ENCODE measurements around the gene PYGB. TPM values are rescaled to one million over a fixed set of nuclear protein-coding genes. Genes with fewer than 3 reads are reported as not detected.
"Not testable (repeated sequence)": the region's sequence is repeated elsewhere in the genome, so short reads cannot be mapped to it uniquely, and the experiment has no call there.

PYGB gene
- total RNA-seq, 1 experiment from 2014 or later = 63.3 TPM

GRCh38 chr20:25316506-25317190 is 68.8 kb downstream of the PYGB start:
- DNase-seq (ENCODE audit: low spot score) = no peak
- in situ Hi-C loops (cut with HindIII; ENCODE audit: low sequenced_read_pairs) = no loop called here

GRCh38 chr20:25317351-25318075 is 69.6 kb downstream of the PYGB start:
- DNase-seq (ENCODE audit: low spot score) = no peak
- in situ Hi-C loops (cut with HindIII; ENCODE audit: low sequenced_read_pairs) = no loop called here

GRCh38 chr20:25318471-25319240 is 70.8 kb downstream of the PYGB start:
- in situ Hi-C loops (cut with HindIII; ENCODE audit: low sequenced_read_pairs) = no loop called here
- DNase-seq (ENCODE audit: low spot score) = no peak

GRCh38 chr20:25319241-25320034 is 71.6 kb downstream of the PYGB start:
- in situ Hi-C loops (cut with HindIII; ENCODE audit: low sequenced_read_pairs) = no loop called here
- DNase-seq (ENCODE audit: low spot score) = peak; percentile 36

- in situ Hi-C loops (cut with HindIII; ENCODE audit: low sequenced_read_pairs) = no loop called here
- DNase-seq (ENCODE audit: low spot score) = peak; percentile 56
These were observed 72.3 kb downstream of the PYGB start for GRCh38 chr20:25320035-25320800.

- in situ Hi-C loops (cut with HindIII; ENCODE audit: low sequenced_read_pairs) = no loop called here
- no peak for DNase-seq (ENCODE audit: low spot score)
These were observed 73.5 kb downstream of the PYGB start for GRCh38 chr20:25321262-25321831.

GRCh38 chr20:25321991-25322390 is 74.1 kb downstream of the PYGB start:
- in situ Hi-C loops (cut with HindIII; ENCODE audit: low sequenced_read_pairs) = no loop called here
- no peak for DNase-seq (ENCODE audit: low spot score)

- DNase-seq (ENCODE audit: low spot score) = no peak
- in situ Hi-C loops (cut with HindIII; ENCODE audit: low sequenced_read_pairs) = no loop called here
These were observed 75.8 kb downstream of the PYGB start for GRCh38 chr20:25323496-25324246.

GRCh38 chr20:25324412-25324811 is 76.5 kb downstream of the PYGB start:
- no peak for DNase-seq (ENCODE audit: low spot score)
- in situ Hi-C loops (cut with HindIII; ENCODE audit: low sequenced_read_pairs) = no loop called here

GRCh38 chr20:25325073-25325472 is 77.2 kb downstream of the PYGB start:
- DNase-seq (ENCODE audit: low spot score) = no peak
- in situ Hi-C loops (cut with HindIII; ENCODE audit: low sequenced_read_pairs) = no loop called here

- no peak for DNase-seq (ENCODE audit: low spot score)
- in situ Hi-C loops (cut with HindIII; ENCODE audit: low sequenced_read_pairs) = no loop called here
These were observed 78.1 kb downstream of the PYGB start for GRCh38 chr20:25325997-25326396.

GRCh38 chr20:25327521-25328235 is 79.8 kb downstream of the PYGB start:
- DNase-seq (ENCODE audit: low spot score) = no peak
- in situ Hi-C loops (cut with HindIII; ENCODE audit: low sequenced_read_pairs) = no loop called here

- DNase-seq (ENCODE audit: low spot score) = no peak
- in situ Hi-C loops (cut with HindIII; ENCODE audit: low sequenced_read_pairs) = no loop called here
These were observed 81.1 kb downstream of the PYGB start for GRCh38 chr20:25328954-25329498.

GRCh38 chr20:25334972-25335371 is 87.1 kb downstream of the PYGB start:
- in situ Hi-C loops (cut with HindIII; ENCODE audit: low sequenced_read_pairs); DNase-seq (ENCODE audit: low spot score): not testable (repeated sequence)

GRCh38 chr20:25336561-25337422 is 88.9 kb downstream of the PYGB start:
- in situ Hi-C loops (cut with HindIII; ENCODE audit: low sequenced_read_pairs) = no loop called here
- peak; percentile 50 for DNase-seq (ENCODE audit: low spot score)
